SK-N-SH (cell line): Measurements from ENCODE around the gene SVIL. TPM values are rescaled to one million over a fixed set of nuclear protein-coding genes. Genes with fewer than 3 reads are reported as not detected.

Source experiments
- CTCF ChIA-PET: fragments of 300-600, 350-600 bp; formaldehyde crosslinking; extraction: SDS; loops from one replicate; lab custom pipeline; 2021; lab: Yijun Ruan, JAX
- POLR2A ChIA-PET: fragments of 350-600 bp; sonication (Branson Sonifier 250); formaldehyde crosslinking; extraction: SDS; loops from one replicate; lab custom pipeline; 2020; ENCODE audit warnings: antibody characterized with exemption, inconsistent platforms; lab: Yijun Ruan, JAX
- DNase-seq: peaks from one replicate; pipeline ENCODE4 v3.0.0; 2012
- H2AFZ ChIP-seq: fragments of 200-600 bp; sonication (generic); 2 replicates; pipeline ENCODE4 v1.8.1; 2016; ENCODE audit warnings: antibody characterized with exemption, mild to moderate bottlenecking, low read depth
- H3F3A ChIP-seq: fragments of 200-600 bp; sonication (generic); replicated peaks from 2 replicates; pipeline ENCODE3; 2016; ENCODE audit warnings: antibody characterized with exemption, mild to moderate bottlenecking; ENCODE audit not compliant: insufficient read depth
- H3K27ac ChIP-seq, 2 experiments: fragments of 200-500 bp in 1 of 2; fragments of 200-600 bp in 1 of 2; sonication (Bioruptor generic) in 1 of 2; sonication (generic), shearing (Covaris generic) in 1 of 2; 2 replicates each; pipeline versions ENCODE4 v1.5.1 to v1.6.1; 2014 to 2016; ENCODE audit warnings: low read depth in 2 of 2, inconsistent platforms in 1 of 2, low read length in 1 of 2, mild to moderate bottlenecking in 1 of 2, mixed read lengths in 1 of 2
- H3K27me3 ChIP-seq: fragments of 200-600 bp; sonication (generic), shearing (Covaris generic); 2 replicates; pipeline ENCODE4 v1.6.1; 2016; ENCODE audit warnings: mixed run types; ENCODE audit not compliant: insufficient read depth
- H3K36me3 ChIP-seq, 2 experiments: fragments of 200-500 bp in 1 of 2; fragments of 200-600 bp in 1 of 2; sonication (Bioruptor generic) in 1 of 2; sonication (generic) in 1 of 2; replicated peaks in 1 of 2; 2 replicates each; pipeline versions ENCODE3 to v1.5.1; 2014 to 2016; ENCODE audit warnings: low read length in 1 of 2, mild to moderate bottlenecking in 1 of 2; ENCODE audit not compliant: insufficient read depth in 2 of 2, control insufficient read depth in 1 of 2
- H3K4me1 ChIP-seq, 2 experiments: fragments of 200-500 bp in 1 of 2; fragments of 200-600 bp in 1 of 2; sonication (Bioruptor generic) in 1 of 2; sonication (generic), shearing (Covaris generic) in 1 of 2; 2 replicates each; pipeline versions ENCODE4 v1.5.1 to v1.6.1; 2014 to 2016; ENCODE audit warnings: low read depth in 1 of 2, low read length in 1 of 2, mixed run types in 1 of 2; ENCODE audit not compliant: insufficient read depth in 2 of 2, control insufficient read depth in 1 of 2
- H3K4me2 ChIP-seq: fragments of 200-600 bp; sonication (generic), shearing (Covaris generic); 2 replicates; pipeline ENCODE4 v1.6.1; 2017; ENCODE audit warnings: mixed run types
- H3K4me3 ChIP-seq, 2 experiments: fragments of 200-500 bp in 1 of 2; fragments of 200-600 bp in 1 of 2; sonication (Bioruptor generic) in 1 of 2; sonication (generic), shearing (Covaris generic) in 1 of 2; 2 replicates each; pipeline versions ENCODE4 v1.5.1 to v1.8.1; 2014 to 2016; ENCODE audit warnings: low read depth in 2 of 2, inconsistent platforms in 1 of 2, low read length in 1 of 2, mild to moderate bottlenecking in 1 of 2, mixed read lengths in 1 of 2, moderate library complexity in 1 of 2
- H3K79me2 ChIP-seq: fragments of 200-600 bp; sonication (generic); 2 replicates; pipeline ENCODE4 v1.8.1; 2017; ENCODE audit warnings: mild to moderate bottlenecking; ENCODE audit not compliant: insufficient read depth
- H3K9ac ChIP-seq: fragments of 200-600 bp; sonication (generic); 2 replicates; pipeline ENCODE4 v1.6.1; 2017; ENCODE audit warnings: mixed run types
- H3K9me2 ChIP-seq: fragments of 200-600 bp; sonication (generic); 2 replicates; pipeline ENCODE4 v1.6.1; 2017; ENCODE audit warnings: mixed run types
- H3K9me3 ChIP-seq: fragments of 200-600 bp; sonication (generic); 2 replicates; pipeline ENCODE4 v1.6.1; 2017; ENCODE audit warnings: mixed run types, mild to moderate bottlenecking, moderate library complexity
- H4K20me1 ChIP-seq: fragments of 200-600 bp; sonication (generic); 2 replicates; pipeline ENCODE4 v1.6.1; 2017; ENCODE audit warnings: mild to moderate bottlenecking, mixed run types; ENCODE audit not compliant: insufficient read depth
- CHD2 ChIP-seq: fragments of 150-350 bp; IDR thresholded peaks from 2 replicates; pipeline ENCODE4 v1.6.1; 2018; ENCODE audit warnings: low read length; ENCODE audit not compliant: partially characterized antibody
- ELF1 ChIP-seq: IDR thresholded peaks from 2 replicates; pipeline ENCODE4 v1.4.0; 2012
- EZH2phosphoT487 ChIP-seq: fragments of 200-600 bp; sonication (generic); IDR thresholded peaks from 2 replicates; pipeline ENCODE4 v1.6.1; 2017; ENCODE audit warnings: low read depth, mixed run types, mild to moderate bottlenecking, antibody characterized with exemption, moderate library complexity, borderline replicate concordance
- FOSL2 ChIP-seq: IDR thresholded peaks from 2 replicates; pipeline ENCODE4 v1.4.0; 2012; ENCODE audit warnings: low read depth, mild to moderate bottlenecking, moderate library complexity, borderline replicate concordance
- FOXJ3 ChIP-seq: sonication (generic); formaldehyde crosslinking; IDR thresholded peaks from 2 replicates; pipeline ENCODE4 v1.5.1; 2020; ENCODE audit warnings: mild to moderate bottlenecking, missing genetic modification reagents
- JUND ChIP-seq: IDR thresholded peaks from 2 replicates; pipeline ENCODE4 v1.4.0; 2012
- MEF2A ChIP-seq: IDR thresholded peaks from 2 replicates; pipeline ENCODE4 v1.4.0; 2012; ENCODE audit warnings: low read depth, borderline replicate concordance
- PBX3 ChIP-seq: IDR thresholded peaks from 2 replicates; pipeline ENCODE4; 2012
- RAD21 ChIP-seq: IDR thresholded peaks from 2 replicates; pipeline ENCODE4 v1.6.1; 2012; ENCODE audit warnings: mild to moderate bottlenecking, low read length
- RCOR1 ChIP-seq: fragments of 150-350 bp; IDR thresholded peaks from 2 replicates; pipeline ENCODE4 v1.6.1; 2017; ENCODE audit warnings: antibody characterized with exemption, low read length
- REST ChIP-seq: IDR thresholded peaks from 2 replicates; pipeline ENCODE4 v1.6.1; 2012; ENCODE audit warnings: mild to moderate bottlenecking, low read depth, low read length, moderate library complexity
- RFX5 ChIP-seq: IDR thresholded peaks from 2 replicates; pipeline ENCODE4 v1.6.1; 2012; ENCODE audit warnings: mild to moderate bottlenecking, improper control_type of control experiment, low read length
- RXRA ChIP-seq: IDR thresholded peaks from 2 replicates; pipeline ENCODE4 v1.4.0; 2012; ENCODE audit warnings: low read depth, mild to moderate bottlenecking, borderline replicate concordance
- SIN3A ChIP-seq: IDR thresholded peaks from 2 replicates; pipeline ENCODE4 v1.6.1; 2012; ENCODE audit warnings: low read depth, mild to moderate bottlenecking, low read length, moderate library complexity, borderline replicate concordance
- SMC3 ChIP-seq: IDR thresholded peaks from 2 replicates; pipeline ENCODE4 v1.6.1; 2012; ENCODE audit warnings: low read depth, low read length, improper control_type of control experiment
- TAF1 ChIP-seq: IDR thresholded peaks from 2 replicates; pipeline ENCODE4 v1.6.1; 2012; ENCODE audit warnings: low read depth, mild to moderate bottlenecking, low read length, moderate library complexity, borderline replicate concordance
- TEAD4 ChIP-seq: IDR thresholded peaks from 2 replicates; pipeline ENCODE4 v1.4.0; 2012; ENCODE audit warnings: mild to moderate bottlenecking, borderline replicate concordance; ENCODE audit not compliant: insufficient read depth
- USF1 ChIP-seq: IDR thresholded peaks from 2 replicates; pipeline ENCODE4 v1.4.0; 2012; ENCODE audit warnings: low read depth, borderline replicate concordance
- YY1 ChIP-seq: IDR thresholded peaks from 2 replicates; pipeline ENCODE4 v1.4.0; 2012; ENCODE audit warnings: low read depth, mild to moderate bottlenecking
- ZBTB33 ChIP-seq: IDR thresholded peaks from 2 replicates; pipeline ENCODE4 v1.4.0; 2012; ENCODE audit warnings: low read depth, borderline replicate concordance
- WGBS: methylation state at CpG from one replicate; pipeline ENCODE4 v1.1.6; 2017; ENCODE audit warnings: low lambda C conversion rate; 5-methylcytosine and 5-hydroxymethylcytosine counted together
- polyA plus RNA-seq, 3 experiments: library from polyadenylated mRNA; depleted of rRNA; stranded (reverse); fragments of >200 nt; gene quantifications; 2 replicates each; pipeline ENCODE4 v1.2.3, GENCODE V29; 2012

The SVIL gene
- polyA plus RNA-seq, 1 of the 3 experiments (the other 2 are of a cell fraction) = 48.7 TPM

- TF ChIP-seq ZBTB33 (no peak), SMC3 (no peak), RFX5 (no peak), JUND (no peak), TAF1 (no peak), CHD2 (no peak), FOXJ3 (CRISPR knock-in tag) (no peak), REST (no peak)
- TF ChIP-seq, all 33 proteins: peak for 0
Observed at GRCh38 chr10:29530112-29530976, 104.4 kb downstream of the SVIL start (continued).

- WGBS = 92% methylated on average over 6 of the region's 6 CpGs
- CTCF ChIA-PET = interaction anchor here (1.3 kb wide), 1 partner anchor 206 kb away, joined by 3 read pairs; no protein-coding TSS in a partner anchor
Observed at GRCh38 chr10:29529146-29529545, 105.6 kb downstream of the SVIL start.

More at GRCh38 chr10:29529146-29529545, 105.6 kb downstream of the SVIL start:
- H2AFZ ChIP-seq = no peak overlapping the region
- H3K4me3 ChIP-seq = no peak overlapping the region
- no peaks in the 10 kb centered on the region for H3K27me3 ChIP-seq
- H3K9me2 ChIP-seq = no peaks in the 10 kb centered on the region
- H3K79me2 ChIP-seq = peaks cover 11% of the 10 kb centered on the region; the same call in 1 of the 2 replicates
- no peak overlapping the region for H3K27ac ChIP-seq
- H3K9ac ChIP-seq = no peak overlapping the region
- H3K4me1 ChIP-seq = no peaks in the 10 kb centered on the region
- peaks cover 34% of the 10 kb centered on the region for H4K20me1 ChIP-seq
- no peak overlapping the region for H3K4me2 ChIP-seq
- peaks cover 45 to 69% of the 10 kb centered on the region in 2 experiments for H3K36me3 ChIP-seq
- no peaks in the 10 kb centered on the region for H3F3A ChIP-seq
- POLR2A ChIA-PET = no interaction called here
- TF ChIP-seq RXRA (no peak), RAD21 (no peak), TEAD4 (no peak), YY1 (no peak), TAF1 (no peak), PBX3 (no peak), SIN3A (no peak), MEF2A (no peak), RCOR1 (no peak), ELF1 (no peak), USF1 (no peak), RFX5 (no peak), FOSL2 (no peak), ZBTB33 (no peak), EZH2phosphoT487 (no peak)
- no peaks in the 10 kb centered on the region for H3K9me3 ChIP-seq
- DNase-seq = no peak
